SJCRH30 (cell line): ENCODE data around the gene TP53BP2. TPM values are rescaled to one million over a fixed set of nuclear protein-coding genes. Genes with fewer than 3 reads are reported as not detected.
"Not testable (repeated sequence)": the region's sequence is repeated elsewhere in the genome, so short reads cannot be mapped to it uniquely, and the experiment has no call there.

Source experiments
- DNase-seq, 2 experiments: peaks; one replicate each; pipeline ENCODE4 v3.0.0-alpha.2; 2015 to 2020
- H3K27ac ChIP-seq: fragments of 250-450 bp; sonication (Bioruptor Pico); 2 replicates; pipeline ENCODE4 v1.5.1; 2020; ENCODE audit warnings: mild to moderate bottlenecking, moderate library complexity
- H3K27me3 ChIP-seq: fragments of 250-450 bp; sonication (Bioruptor Pico); 2 replicates; pipeline ENCODE4 v1.5.1; 2020; ENCODE audit warnings: mild to moderate bottlenecking, moderate library complexity
- H3K36me3 ChIP-seq: fragments of 250-450 bp; sonication (Bioruptor Pico); 2 replicates; pipeline ENCODE4 v1.5.1; 2020; ENCODE audit warnings: mild to moderate bottlenecking, moderate library complexity
- H3K4me1 ChIP-seq: fragments of 250-450 bp; sonication (Bioruptor Pico); 2 replicates; pipeline ENCODE4 v1.5.1; 2020; ENCODE audit warnings: mild to moderate bottlenecking, moderate library complexity
- H3K4me3 ChIP-seq: fragments of 250-450 bp; sonication (Bioruptor Pico); 2 replicates; pipeline ENCODE4 v1.5.1; 2020; ENCODE audit warnings: mild to moderate bottlenecking, moderate library complexity
- H3K9me3 ChIP-seq: fragments of 250-450 bp; sonication (Bioruptor Pico); replicated peaks from 2 replicates; pipeline ENCODE4 v1.5.1; 2020; ENCODE audit warnings: mild to moderate bottlenecking, moderate library complexity
- total RNA-seq: library from RNA; depleted of rRNA; stranded (reverse); fragments of >200 nt; shearing (Covaris generic); gene quantifications from 2 replicates; pipeline ENCODE4 v1.2.3, GENCODE V29; 2014

TP53BP2 gene
- total RNA-seq, 1 experiment from 2014 or later, result 54.4 TPM

- H3K4me3 ChIP-seq, result no peak overlapping the region
- no peaks in the 10 kb centered on the region for H3K27me3 ChIP-seq
- no peak overlapping the region for H3K27ac ChIP-seq
- H3K36me3 ChIP-seq, result peaks cover 78% of the 10 kb centered on the region
- no peaks in the 10 kb centered on the region for H3K4me1 ChIP-seq
- no peaks in the 10 kb centered on the region for H3K9me3 ChIP-seq
- DNase-seq, result no peak
These were observed 100.0 kb downstream of the TP53BP2 start for GRCh38 chr1:223745731-223746130.

GRCh38 chr1:223742856-223743517 lies 102.8 kb downstream of the TP53BP2 start:
- Histone ChIP-seq H3K27me3 (no peaks in the 10 kb centered on the region), H3K9me3 (no peaks in the 10 kb centered on the region), H3K36me3 (peaks cover 70% of the 10 kb centered on the region), H3K4me3 (no peak overlapping the region), H3K4me1 (peaks cover 21% of the 10 kb centered on the region), H3K27ac (no peak overlapping the region)
- DNase-seq, result no peak

DNA sequence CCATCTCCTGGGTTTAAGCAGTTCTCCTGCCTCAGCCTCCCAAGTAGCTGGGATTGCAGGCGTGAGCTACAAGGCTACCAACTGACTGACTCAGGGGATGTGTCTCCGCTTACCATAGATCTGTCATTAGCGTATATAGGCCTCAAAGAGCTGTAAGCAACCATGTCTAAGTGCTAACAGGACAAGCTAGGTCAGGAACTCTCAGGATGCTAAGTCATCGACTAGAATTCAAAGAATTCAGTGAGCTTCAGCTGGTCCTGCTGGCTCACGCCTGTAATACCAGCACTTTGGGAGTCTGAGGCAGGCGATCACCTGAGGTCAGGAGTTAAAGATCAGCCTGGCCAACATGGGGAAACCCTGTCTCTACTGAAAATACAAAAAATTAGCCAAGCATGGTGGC lies 103.9 kb downstream of the TP53BP2 start:
- DNase-seq, result no peak
- Histone ChIP-seq H3K9me3 (no peaks in the 10 kb centered on the region), H3K4me3 (no peak overlapping the region), H3K36me3 (peaks cover 58% of the 10 kb centered on the region), H3K4me1 (peaks cover 31% of the 10 kb centered on the region), H3K27ac (no peak overlapping the region), H3K27me3 (no peaks in the 10 kb centered on the region)

DNA sequence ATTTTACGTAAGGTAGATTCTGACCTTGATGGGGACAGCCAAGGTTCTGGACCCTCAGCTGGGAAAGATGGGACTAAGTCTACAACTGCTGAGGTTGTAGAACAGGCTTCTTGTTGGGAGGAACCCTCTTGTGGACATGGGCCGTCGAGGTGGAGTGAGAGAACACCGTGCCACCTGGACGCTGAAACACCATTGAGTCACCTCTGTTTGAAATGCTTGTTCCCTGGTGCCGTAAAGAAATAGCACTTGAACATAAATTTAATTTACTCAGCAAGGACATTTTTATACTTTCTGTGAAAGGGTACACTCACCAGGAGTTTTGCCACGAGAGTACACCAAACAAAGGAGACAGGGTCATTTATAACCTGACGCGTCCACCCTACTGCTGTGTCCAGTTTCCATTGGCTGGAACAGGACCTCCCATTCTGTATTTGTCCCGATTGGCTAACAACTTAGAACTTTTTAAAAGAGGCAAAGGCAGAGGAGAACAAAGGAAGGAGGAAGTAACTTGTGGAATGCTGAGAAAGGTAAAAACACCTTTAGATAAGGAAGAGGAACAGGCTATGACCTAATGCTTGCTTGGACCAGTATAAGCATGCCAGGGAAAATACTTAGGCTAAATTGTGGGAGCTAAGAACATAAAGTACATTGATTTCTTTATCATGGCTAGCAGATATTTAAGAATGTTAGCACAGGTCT lies 105.6 kb downstream of the TP53BP2 start:
- not testable (repeated sequence) for H3K27ac ChIP-seq, H3K4me3 ChIP-seq, DNase-seq, H3K27me3 ChIP-seq, H3K9me3 ChIP-seq
- Histone ChIP-seq H3K36me3 (peaks cover 42% of the 10 kb centered on the region), H3K4me1 (peaks cover 37% of the 10 kb centered on the region)

DNA sequence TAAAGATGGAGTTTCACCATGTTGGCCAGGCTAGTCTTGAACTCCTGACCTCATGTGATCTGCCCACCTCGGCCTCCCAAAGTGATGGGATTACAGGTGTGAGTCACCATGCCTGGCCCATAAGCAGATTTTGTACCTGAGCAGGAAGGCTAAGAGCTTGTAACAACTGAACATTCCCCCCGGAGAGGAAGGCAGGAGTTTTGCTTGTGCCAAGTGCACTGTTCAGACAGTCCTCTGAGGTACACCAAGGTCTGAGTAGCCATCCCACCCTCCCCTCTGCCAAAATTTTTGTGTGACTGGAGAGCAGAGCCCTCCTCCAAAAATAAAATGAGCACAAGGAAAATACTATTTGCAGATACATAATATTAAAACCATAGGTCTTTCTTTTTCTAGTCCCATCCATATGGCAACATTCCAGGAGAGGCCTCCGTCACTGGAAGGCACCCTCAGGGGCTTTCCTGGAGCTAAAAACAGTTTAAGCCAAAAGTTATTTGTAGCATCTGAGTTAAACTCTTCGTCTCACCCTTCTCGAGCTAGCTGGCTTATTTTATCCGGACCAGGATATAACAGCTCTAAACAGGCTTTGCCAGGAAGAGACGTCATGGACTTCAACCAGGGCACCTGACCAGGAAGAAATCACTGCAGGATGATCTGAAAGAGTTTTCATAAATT lies 106.2 kb downstream of the TP53BP2 start:
- Histone ChIP-seq H3K4me3 (no peak overlapping the region), H3K27me3 (no peaks in the 10 kb centered on the region), H3K36me3 (peaks cover 46% of the 10 kb centered on the region), H3K9me3 (no peaks in the 10 kb centered on the region), H3K27ac (peak overlapping the region; percentile 75; the same call in 1 of the 2 replicates), H3K4me1 (peaks cover 37% of the 10 kb centered on the region)
- DNase-seq, result no peak

GRCh38 chr1:223738465-223739365 lies 107.0 kb downstream of the TP53BP2 start:
- DNase-seq, result peak; percentile 85 to 90
- Histone ChIP-seq H3K4me3 (no peak overlapping the region), H3K36me3 (peaks cover 40% of the 10 kb centered on the region), H3K27ac (peak overlapping the region; percentile 75), H3K27me3 (no peaks in the 10 kb centered on the region), H3K9me3 (no peaks in the 10 kb centered on the region), H3K4me1 (peaks cover 41% of the 10 kb centered on the region)

- Histone ChIP-seq H3K27me3 (no peaks in the 10 kb centered on the region), H3K36me3 (peaks cover 33% of the 10 kb centered on the region), H3K9me3 (no peaks in the 10 kb centered on the region), H3K27ac (peak overlapping the region; percentile 75), H3K4me3 (no peak overlapping the region), H3K4me1 (peaks cover 55% of the 10 kb centered on the region)
- DNase-seq, result peak; percentile 88 to 90
These were observed 108.4 kb downstream of the TP53BP2 start for GRCh38 chr1:223737342-223737741.

DNA sequence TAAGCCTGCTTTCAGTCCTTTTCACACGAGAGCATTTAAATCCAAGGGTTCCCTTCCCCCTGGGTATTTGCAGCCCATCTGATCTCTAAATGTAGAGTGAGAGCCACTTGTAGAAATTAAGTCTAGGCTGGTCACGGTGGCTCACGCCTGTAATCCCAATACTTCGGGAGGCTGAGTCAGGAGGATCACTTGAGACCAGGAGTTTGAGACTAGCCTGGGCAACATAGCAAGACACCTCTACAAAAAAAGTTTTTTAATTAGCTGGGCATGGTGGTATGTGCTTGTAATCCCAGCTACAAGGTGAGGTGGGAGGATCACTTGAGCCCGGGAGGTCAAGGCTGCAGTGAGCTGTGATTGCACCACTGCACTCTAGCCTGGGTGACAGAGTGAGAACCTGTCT lies 109.1 kb downstream of the TP53BP2 start:
- H3K27ac ChIP-seq, result peak overlapping the region; percentile 75; the same call in 1 of the 2 replicates
- H3K27me3 ChIP-seq, H3K4me3 ChIP-seq, H3K9me3 ChIP-seq: not testable (repeated sequence)
- peak in 1 of 2 experiments; percentile 22 for DNase-seq
- peaks cover 28% of the 10 kb centered on the region for H3K36me3 ChIP-seq
- H3K4me1 ChIP-seq, result peaks cover 62% of the 10 kb centered on the region

DNA sequence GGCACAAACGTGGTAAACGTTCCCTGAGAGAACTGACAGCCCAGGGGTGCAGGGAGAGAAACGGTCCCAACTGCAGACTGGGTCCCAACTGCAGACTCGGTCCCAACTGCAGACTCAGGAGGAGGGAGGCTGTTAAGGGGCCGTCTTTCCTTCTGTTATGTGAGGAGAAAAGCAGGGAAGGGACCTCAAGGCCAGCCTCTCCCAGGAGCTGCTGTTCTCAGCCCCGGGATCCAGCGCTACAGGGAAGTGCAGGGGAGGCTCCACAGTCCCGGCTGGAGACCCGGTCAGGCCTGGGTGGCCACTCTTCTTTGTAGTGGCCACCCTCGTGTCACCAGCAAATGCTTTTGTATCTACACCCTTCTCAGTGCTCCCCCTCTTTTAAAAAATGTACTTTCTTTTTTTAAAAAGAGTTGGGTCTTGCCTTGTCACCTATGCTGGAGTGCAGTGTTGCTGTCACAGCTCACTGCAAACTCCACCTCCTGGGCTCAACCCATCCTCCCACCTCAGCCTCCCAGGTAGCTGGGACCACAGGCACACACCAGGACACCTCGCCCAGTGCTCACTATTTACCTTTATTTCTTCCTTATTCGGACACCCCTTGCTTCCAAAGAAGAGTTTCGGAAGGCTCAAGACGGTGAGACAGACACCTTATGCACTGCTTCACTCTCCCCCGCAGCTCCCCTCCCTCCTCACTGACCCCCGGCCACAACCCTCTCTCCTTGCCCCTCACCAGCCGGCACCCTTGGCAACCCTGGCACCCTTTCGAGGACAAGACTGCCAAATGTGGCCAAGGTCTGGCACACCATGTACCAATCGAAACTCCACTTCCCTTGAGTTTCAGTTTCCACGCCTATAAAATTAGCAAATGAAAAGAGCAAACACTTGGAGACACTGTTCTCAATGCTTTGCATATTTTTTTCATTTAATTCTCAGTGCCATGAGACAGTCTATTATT lies 111.6 kb downstream of the TP53BP2 start:
- peaks cover 10% of the 10 kb centered on the region for H3K36me3 ChIP-seq
- no peak for DNase-seq
- H3K4me3 ChIP-seq, result no peak overlapping the region
- H3K27ac ChIP-seq, result no peak overlapping the region; the same call in 1 of the 2 replicates
- peaks cover 70% of the 10 kb centered on the region for H3K4me1 ChIP-seq
- H3K27me3 ChIP-seq, result no peaks in the 10 kb centered on the region
- no peaks in the 10 kb centered on the region for H3K9me3 ChIP-seq

- H3K4me3 ChIP-seq, result no peak overlapping the region
- H3K36me3 ChIP-seq, result peaks cover 17% of the 10 kb centered on the region
- peak overlapping the region; percentile 86; the same call in 1 of the 2 replicates for H3K27ac ChIP-seq
- no peaks in the 10 kb centered on the region for H3K27me3 ChIP-seq
- peaks cover 60% of the 10 kb centered on the region for H3K4me1 ChIP-seq
- DNase-seq, result peak in 1 of 2 experiments; percentile 29
- no peaks in the 10 kb centered on the region for H3K9me3 ChIP-seq
These were observed 112.6 kb downstream of the TP53BP2 start for GRCh38 chr1:223732993-223733798.

GRCh38 chr1:223731133-223731770 lies 114.5 kb downstream of the TP53BP2 start:
- peak overlapping the region; percentile 86 for H3K27ac ChIP-seq
- H3K4me1 ChIP-seq, result peaks cover 55% of the 10 kb centered on the region
- H3K36me3 ChIP-seq, result peaks cover 23% of the 10 kb centered on the region
- peak; percentile 73 to 79 for DNase-seq
- peak overlapping the region; percentile 6; the same call in 1 of the 2 replicates for H3K4me3 ChIP-seq
- no peaks in the 10 kb centered on the region for H3K9me3 ChIP-seq
- H3K27me3 ChIP-seq, result no peaks in the 10 kb centered on the region

- peak; percentile 79 to 84 for DNase-seq
- peaks cover 61% of the 10 kb centered on the region for H3K4me1 ChIP-seq
These were observed 115.1 kb downstream of the TP53BP2 start for GRCh38 chr1:223730479-223731132.

More at GRCh38 chr1:223730479-223731132, 115.1 kb downstream of the TP53BP2 start:
- peak overlapping the region; percentile 86 for H3K27ac ChIP-seq
- no peaks in the 10 kb centered on the region for H3K9me3 ChIP-seq
- no peaks in the 10 kb centered on the region for H3K27me3 ChIP-seq
- peaks cover 27% of the 10 kb centered on the region for H3K36me3 ChIP-seq
- peak overlapping the region; percentile 6; the same call in 1 of the 2 replicates for H3K4me3 ChIP-seq
